ENCODE data around the gene METTL23.

DNA sequence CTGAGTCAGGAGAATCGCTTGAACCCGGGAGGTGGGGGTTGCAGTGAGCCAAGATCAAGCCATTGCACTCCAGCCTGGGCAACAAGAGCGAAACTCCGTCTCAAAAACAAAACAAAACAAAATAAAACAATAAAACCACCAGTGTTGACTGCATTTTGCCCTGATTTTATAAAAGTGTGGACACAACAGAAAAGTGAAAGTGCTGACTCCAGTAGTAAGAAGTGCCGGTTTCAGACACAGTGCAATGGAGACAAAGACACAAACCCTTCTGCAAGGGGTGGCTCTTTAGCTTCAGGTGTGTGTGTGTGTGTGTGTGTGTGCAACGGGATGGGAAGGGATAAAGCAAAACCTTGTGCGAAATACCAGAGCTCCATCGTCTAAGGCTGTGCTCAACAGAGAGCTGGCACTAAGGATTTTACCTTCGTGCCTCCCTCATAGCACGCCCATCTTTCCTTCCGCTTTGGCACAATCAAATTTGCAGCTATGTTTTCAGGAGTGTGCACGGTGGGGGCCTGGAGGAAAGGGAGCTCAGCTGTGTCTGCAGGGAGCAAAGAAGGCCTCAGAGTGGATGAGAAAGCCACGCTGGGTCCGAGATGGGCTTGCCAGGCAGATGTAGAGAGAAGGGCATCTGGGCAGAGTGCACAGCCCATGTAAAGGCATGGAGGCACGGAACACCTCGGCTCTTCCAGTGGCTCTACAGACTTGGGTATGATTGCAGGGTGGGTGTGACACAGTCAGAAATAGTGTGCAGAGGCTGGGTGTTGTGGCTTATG, 31.4 kb upstream of the METTL23 start:
- TF ChIP-seq, protein P1, sequence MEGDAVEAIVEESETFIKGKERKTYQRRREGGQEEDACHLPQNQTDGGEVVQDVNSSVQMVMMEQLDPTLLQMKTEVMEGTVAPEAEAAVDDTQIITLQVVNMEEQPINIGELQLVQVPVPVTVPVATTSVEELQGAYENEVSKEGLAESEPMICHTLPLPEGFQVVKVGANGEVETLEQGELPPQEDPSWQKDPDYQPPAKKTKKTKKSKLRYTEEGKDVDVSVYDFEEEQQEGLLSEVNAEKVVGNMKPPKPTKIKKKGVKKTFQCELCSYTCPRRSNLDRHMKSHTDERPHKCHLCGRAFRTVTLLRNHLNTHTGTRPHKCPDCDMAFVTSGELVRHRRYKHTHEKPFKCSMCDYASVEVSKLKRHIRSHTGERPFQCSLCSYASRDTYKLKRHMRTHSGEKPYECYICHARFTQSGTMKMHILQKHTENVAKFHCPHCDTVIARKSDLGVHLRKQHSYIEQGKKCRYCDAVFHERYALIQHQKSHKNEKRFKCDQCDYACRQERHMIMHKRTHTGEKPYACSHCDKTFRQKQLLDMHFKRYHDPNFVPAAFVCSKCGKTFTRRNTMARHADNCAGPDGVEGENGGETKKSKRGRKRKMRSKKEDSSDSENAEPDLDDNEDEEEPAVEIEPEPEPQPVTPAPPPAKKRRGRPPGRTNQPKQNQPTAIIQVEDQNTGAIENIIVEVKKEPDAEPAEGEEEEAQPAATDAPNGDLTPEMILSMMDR (conservative IDR thresholded peaks at IDR 0.05; ENCODE audit: low read depth in 2 of 2), result no peak
- TF ChIP-seq EZH2 (IDR thresholded peaks at IDR 0.05; ENCODE audit: low read depth, unreplicated experiment), result no peak
- no peak for TF ChIP-seq POLR2AphosphoS5 (IDR thresholded peaks at IDR 0.05; ENCODE audit: low read depth)
- no peak for TF ChIP-seq REST (IDR thresholded peaks at IDR 0.05; ENCODE audit: unreplicated experiment)
- TF ChIP-seq JUNB (IDR thresholded peaks at IDR 0.05; ENCODE audit: unreplicated experiment), result no peak
- no peak for TF ChIP-seq CREB1 (CRISPR knock-in tag; IDR thresholded peaks at IDR 0.05; ENCODE audit: low read depth)
- no peak for TF ChIP-seq EZH2phosphoT487 (IDR thresholded peaks at IDR 0.05; ENCODE audit: unreplicated experiment)
- no peak for TF ChIP-seq STAT1 (IDR thresholded peaks at IDR 0.05; ENCODE audit: unreplicated experiment)

Data from GM23338 (cell line).